HepG2 (cell line): ENCODE measurements around the gene AFF4. TPM values are rescaled to one million over a fixed set of nuclear protein-coding genes. Genes with fewer than 3 reads are reported as not detected.

ENCODE experiments used
- ADNP ChIP-seq: sonication (generic); formaldehyde crosslinking; IDR thresholded peaks from 2 replicates; pipeline ENCODE4 v1.4.0; 2020; ENCODE audit warnings: missing genetic modification reagents
- AGO1 ChIP-seq: fragments of 200-400 bp; formaldehyde crosslinking; IDR thresholded peaks from 2 replicates; pipeline ENCODE4 v1.6.1; 2017; ENCODE audit warnings: mild to moderate bottlenecking, low read depth, low read length, moderate library complexity; ENCODE audit not compliant: poor library complexity, severe bottlenecking
- IRF2 ChIP-seq: IDR thresholded peaks from 2 replicates; pipeline ENCODE4 v1.6.1; 2018; ENCODE audit warnings: missing genetic modification reagents, missing compliant biosample characterization
- KMT2A ChIP-seq: sonication (generic); formaldehyde crosslinking; IDR thresholded peaks from 2 replicates; pipeline ENCODE4 v1.4.0; 2020; ENCODE audit warnings: missing genetic modification reagents
- PCBP2 ChIP-seq: fragments of 200-400 bp; formaldehyde crosslinking; optimal IDR thresholded peaks from 2 replicates; pipeline ENCODE3; 2018; ENCODE audit warnings: low read length, low read depth; ENCODE audit not compliant: poor library complexity, severe bottlenecking
- SMARCC2 ChIP-seq: fragments of 450-650 bp; IDR thresholded peaks from 2 replicates; pipeline ENCODE4 v1.6.1; 2017; ENCODE audit warnings: antibody characterized with exemption, mild to moderate bottlenecking
- TEAD3 ChIP-seq: optimal IDR thresholded peaks from 2 replicates; pipeline ENCODE3; 2016; ENCODE audit warnings: borderline replicate concordance
- ZNF354B ChIP-seq: sonication (generic); formaldehyde crosslinking; IDR thresholded peaks from 2 replicates; pipeline ENCODE4 v1.8.0; 2022; ENCODE audit warnings: mild to moderate bottlenecking, missing genetic modification reagents
- ZNF383 ChIP-seq: sonication (generic); formaldehyde crosslinking; IDR thresholded peaks from 2 replicates; pipeline ENCODE4 v1.4.0; 2020; ENCODE audit warnings: missing genetic modification reagents, mild to moderate bottlenecking, borderline replicate concordance
- ZNF773 ChIP-seq: sonication (generic); formaldehyde crosslinking; IDR thresholded peaks from 2 replicates; pipeline ENCODE4 v1.4.0; 2020; ENCODE audit warnings: missing genetic modification reagents, borderline replicate concordance
- ZNF850 ChIP-seq: sonication (generic); formaldehyde crosslinking; conservative IDR thresholded peaks from 2 replicates; pipeline ENCODE4 v1.9.0; 2021; ENCODE audit warnings: mild to moderate bottlenecking, missing genetic modification reagents
- polyA plus RNA-seq, 8 experiments: library from polyadenylated mRNA; depleted of rRNA in 3 of 8; stranded (reverse) in 7 of 8; unstranded in 1 of 8; fragments of >200 nt; fragmentation: Illumina TruSeq in 4 of 8; extraction: Trizol in 4 of 8; gene quantifications; 2 replicates each; pipeline versions ENCODE4 v1.2.1 to v1.2.3, GENCODE V29; 2011 to 2016; ENCODE audit warnings: low read depth in 4 of 8, missing spikeins in 1 of 8, mixed read lengths in 1 of 8; ENCODE audit not compliant: insufficient read depth in 1 of 8
- total RNA-seq, 5 experiments: library from RNA; depleted of rRNA; stranded (reverse); fragments of >200 nt; fragmentation: Illumina TruSeq; extraction: Trizol; gene quantifications; 2 replicates each; pipeline ENCODE4 v1.2.3, GENCODE V29; 2016; ENCODE audit warnings: low read depth in 1 of 5
- TF ChIP-seq, protein P1 (sequence below): sonication (generic); formaldehyde crosslinking; IDR thresholded peaks from one replicate; pipeline ENCODE4 v1.5.1; 2020; ENCODE audit warnings: mild to moderate bottlenecking, missing genetic modification reagents; ENCODE audit errors: not compliant biosample characterization
- TF ChIP-seq, protein P2 (sequence below): sonication (generic); formaldehyde crosslinking; IDR thresholded peaks from 2 replicates; pipeline ENCODE4 v1.4.0; 2020; ENCODE audit warnings: missing genetic modification reagents, borderline replicate concordance
- TF ChIP-seq, protein P3 (sequence below): sonication (generic); formaldehyde crosslinking; IDR thresholded peaks from 2 replicates; pipeline ENCODE4 v1.9.0; 2021; ENCODE audit warnings: missing genetic modification reagents, borderline replicate concordance

The AFF4 gene
- total and polyA plus RNA-seq, 2 of the 13 experiments (the other 11 are each of a cell fraction or from before 2014, with no cell fraction given), result 22.1 to 25.5 TPM

DNA sequence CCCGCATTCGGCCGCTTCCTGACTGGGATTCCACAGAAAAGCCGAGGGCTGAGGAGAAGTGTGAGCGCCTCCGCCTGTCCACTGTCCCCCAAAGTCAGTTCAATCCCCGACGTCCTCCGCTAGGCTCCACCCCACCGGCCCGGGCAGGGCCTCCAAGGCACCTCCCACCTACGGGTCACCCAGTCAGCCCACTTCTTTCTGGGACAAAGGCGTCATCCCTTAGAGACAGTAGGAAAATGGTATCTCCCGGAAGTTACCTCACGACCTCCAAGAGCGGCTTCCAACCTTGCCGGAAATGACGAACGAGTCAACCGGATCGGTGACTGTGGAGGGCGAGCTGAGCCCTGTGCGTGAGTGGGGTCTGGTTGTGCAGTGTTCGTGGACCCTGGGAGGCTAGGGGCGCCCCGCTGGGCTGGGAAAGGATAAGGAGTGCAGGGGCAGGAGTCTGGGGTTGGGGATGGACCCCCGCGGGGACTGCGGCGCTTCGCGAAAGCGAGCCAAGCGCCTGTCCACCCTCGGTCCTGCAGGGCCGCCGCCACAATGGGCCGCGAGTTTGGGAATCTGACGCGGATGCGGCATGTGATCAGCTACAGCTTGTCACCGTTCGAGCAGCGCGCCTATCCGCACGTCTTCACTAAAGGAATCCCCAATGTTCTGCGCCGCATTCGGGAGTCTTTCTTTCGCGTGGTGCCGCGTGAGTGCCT is 96.9 kb downstream of the AFF4 start, which contains the start of the genes GDF9 and UQCRQ (continued):
- 0 out of 2 replicates have a peak, but pooled peaks have one; percentile 54 for TF ChIP-seq ZNF773 (CRISPR knock-in tag)
- TF ChIP-seq, protein P1, sequence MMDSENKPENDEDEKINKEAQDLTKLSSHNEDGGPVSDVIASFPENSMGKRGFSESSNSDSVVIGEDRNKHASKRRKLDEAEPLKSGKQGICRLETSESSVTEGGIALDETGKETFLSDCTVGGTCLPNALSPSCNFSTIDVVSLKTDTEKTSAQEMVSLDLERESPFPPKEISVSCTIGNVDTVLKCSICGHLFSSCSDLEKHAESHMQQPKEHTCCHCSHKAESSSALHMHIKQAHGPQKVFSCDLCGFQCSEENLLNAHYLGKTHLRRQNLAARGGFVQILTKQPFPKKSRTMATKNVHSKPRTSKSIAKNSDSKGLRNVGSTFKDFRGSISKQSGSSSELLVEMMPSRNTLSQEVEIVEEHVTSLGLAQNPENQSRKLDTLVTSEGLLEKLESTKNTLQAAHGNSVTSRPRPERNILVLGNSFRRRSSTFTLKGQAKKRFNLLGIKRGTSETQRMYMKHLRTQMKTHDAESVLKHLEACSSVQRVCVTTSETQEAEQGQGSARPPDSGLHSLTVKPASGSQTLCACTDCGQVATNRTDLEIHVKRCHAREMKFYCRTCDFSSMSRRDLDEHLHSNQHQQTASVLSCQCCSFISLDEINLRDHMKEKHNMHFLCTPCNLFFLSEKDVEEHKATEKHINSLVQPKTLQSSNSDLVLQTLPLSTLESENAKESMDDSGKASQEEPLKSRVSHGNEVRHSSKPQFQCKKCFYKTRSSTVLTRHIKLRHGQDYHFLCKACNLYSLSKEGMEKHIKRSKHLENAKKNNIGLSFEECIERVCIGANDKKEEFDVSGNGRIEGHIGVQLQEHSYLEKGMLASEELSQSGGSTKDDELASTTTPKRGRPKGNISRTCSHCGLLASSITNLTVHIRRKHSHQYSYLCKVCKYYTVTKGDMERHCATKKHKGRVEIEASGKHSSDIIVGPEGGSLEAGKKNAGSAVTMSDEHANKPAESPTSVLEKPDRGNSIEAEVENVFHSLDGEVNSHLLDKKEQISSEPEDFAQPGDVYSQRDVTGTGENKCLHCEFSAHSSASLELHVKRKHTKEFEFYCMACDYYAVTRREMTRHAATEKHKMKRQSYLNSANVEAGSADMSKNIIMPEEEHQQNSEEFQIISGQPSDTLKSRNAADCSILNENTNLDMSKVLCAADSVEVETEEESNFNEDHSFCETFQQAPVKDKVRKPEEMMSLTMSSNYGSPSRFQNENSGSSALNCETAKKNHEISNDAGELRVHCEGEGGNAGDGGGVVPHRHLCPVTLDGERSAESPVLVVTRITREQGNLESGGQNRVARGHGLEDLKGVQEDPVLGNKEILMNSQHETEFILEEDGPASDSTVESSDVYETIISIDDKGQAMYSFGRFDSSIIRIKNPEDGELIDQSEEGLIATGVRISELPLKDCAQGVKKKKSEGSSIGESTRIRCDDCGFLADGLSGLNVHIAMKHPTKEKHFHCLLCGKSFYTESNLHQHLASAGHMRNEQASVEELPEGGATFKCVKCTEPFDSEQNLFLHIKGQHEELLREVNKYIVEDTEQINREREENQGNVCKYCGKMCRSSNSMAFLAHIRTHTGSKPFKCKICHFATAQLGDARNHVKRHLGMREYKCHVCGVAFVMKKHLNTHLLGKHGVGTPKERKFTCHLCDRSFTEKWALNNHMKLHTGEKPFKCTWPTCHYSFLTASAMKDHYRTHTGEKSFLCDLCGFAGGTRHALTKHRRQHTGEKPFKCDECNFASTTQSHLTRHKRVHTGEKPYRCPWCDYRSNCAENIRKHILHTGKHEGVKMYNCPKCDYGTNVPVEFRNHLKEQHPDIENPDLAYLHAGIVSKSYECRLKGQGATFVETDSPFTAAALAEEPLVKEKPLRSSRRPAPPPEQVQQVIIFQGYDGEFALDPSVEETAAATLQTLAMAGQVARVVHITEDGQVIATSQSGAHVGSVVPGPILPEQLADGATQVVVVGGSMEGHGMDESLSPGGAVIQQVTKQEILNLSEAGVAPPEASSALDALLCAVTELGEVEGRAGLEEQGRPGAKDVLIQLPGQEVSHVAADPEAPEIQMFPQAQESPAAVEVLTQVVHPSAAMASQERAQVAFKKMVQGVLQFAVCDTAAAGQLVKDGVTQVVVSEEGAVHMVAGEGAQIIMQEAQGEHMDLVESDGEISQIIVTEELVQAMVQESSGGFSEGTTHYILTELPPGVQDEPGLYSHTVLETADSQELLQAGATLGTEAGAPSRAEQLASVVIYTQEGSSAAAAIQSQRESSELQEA (CRISPR knock-in tag), result peak; percentile 49
- TF ChIP-seq, protein P2, sequence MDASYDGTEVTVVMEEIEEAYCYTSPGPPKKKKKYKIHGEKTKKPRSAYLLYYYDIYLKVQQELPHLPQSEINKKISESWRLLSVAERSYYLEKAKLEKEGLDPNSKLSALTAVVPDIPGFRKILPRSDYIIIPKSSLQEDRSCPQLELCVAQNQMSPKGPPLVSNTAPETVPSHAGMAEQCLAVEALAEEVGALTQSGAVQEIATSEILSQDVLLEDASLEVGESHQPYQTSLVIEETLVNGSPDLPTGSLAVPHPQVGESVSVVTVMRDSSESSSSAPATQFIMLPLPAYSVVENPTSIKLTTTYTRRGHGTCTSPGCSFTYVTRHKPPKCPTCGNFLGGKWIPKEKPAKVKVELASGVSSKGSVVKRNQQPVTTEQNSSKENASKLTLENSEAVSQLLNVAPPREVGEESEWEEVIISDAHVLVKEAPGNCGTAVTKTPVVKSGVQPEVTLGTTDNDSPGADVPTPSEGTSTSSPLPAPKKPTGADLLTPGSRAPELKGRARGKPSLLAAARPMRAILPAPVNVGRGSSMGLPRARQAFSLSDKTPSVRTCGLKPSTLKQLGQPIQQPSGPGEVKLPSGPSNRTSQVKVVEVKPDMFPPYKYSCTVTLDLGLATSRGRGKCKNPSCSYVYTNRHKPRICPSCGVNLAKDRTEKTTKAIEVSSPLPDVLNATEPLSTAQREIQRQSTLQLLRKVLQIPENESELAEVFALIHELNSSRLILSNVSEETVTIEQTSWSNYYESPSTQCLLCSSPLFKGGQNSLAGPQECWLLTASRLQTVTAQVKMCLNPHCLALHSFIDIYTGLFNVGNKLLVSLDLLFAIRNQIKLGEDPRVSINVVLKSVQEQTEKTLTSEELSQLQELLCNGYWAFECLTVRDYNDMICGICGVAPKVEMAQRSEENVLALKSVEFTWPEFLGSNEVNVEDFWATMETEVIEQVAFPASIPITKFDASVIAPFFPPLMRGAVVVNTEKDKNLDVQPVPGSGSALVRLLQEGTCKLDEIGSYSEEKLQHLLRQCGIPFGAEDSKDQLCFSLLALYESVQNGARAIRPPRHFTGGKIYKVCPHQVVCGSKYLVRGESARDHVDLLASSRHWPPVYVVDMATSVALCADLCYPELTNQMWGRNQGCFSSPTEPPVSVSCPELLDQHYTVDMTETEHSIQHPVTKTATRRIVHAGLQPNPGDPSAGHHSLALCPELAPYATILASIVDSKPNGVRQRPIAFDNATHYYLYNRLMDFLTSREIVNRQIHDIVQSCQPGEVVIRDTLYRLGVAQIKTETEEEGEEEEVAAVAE (CRISPR knock-in tag), result peak; percentile 76; the same call in 1 of the 2 replicates
- TF ChIP-seq ZNF354B (CRISPR knock-in tag), result no peak
- peak; percentile 86 for TF ChIP-seq IRF2
- no peak for TF ChIP-seq ADNP (CRISPR knock-in tag)
- no peak; the same call in 1 of the 2 replicates for TF ChIP-seq ZNF850 (CRISPR knock-in tag)
- TF ChIP-seq SMARCC2, result no peak
- TF ChIP-seq AGO1, result no peak
- TF ChIP-seq ZNF383 (CRISPR knock-in tag), result no peak
- no peak for TF ChIP-seq PCBP2
- peak; percentile 92 for TF ChIP-seq KMT2A (CRISPR knock-in tag)
- TF ChIP-seq, protein P3, sequence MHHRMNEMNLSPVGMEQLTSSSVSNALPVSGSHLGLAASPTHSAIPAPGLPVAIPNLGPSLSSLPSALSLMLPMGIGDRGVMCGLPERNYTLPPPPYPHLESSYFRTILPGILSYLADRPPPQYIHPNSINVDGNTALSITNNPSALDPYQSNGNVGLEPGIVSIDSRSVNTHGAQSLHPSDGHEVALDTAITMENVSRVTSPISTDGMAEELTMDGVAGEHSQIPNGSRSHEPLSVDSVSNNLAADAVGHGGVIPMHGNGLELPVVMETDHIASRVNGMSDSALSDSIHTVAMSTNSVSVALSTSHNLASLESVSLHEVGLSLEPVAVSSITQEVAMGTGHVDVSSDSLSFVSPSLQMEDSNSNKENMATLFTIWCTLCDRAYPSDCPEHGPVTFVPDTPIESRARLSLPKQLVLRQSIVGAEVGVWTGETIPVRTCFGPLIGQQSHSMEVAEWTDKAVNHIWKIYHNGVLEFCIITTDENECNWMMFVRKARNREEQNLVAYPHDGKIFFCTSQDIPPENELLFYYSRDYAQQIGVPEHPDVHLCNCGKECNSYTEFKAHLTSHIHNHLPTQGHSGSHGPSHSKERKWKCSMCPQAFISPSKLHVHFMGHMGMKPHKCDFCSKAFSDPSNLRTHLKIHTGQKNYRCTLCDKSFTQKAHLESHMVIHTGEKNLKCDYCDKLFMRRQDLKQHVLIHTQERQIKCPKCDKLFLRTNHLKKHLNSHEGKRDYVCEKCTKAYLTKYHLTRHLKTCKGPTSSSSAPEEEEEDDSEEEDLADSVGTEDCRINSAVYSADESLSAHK (CRISPR knock-in tag), result no peak
- peak; percentile 49 for TF ChIP-seq TEAD3 (CRISPR knock-in tag)
